Thyroid gland (tissue), 4 donors: Measurements from ENCODE around the gene DLGAP5. TPM values are rescaled to one million over a fixed set of nuclear protein-coding genes. Genes with fewer than 3 reads are reported as not detected.

Experiments
- DNase-seq, 2 donors: peaks; one replicate each; pipeline ENCODE4 v3.0.0-alpha.2; 2019
- H3K27ac ChIP-seq, 3 donors: fragments of 200-600 bp; sonication (generic); 1 replicate in 2 of 3; 2 replicates in 1 of 3; pipeline ENCODE4 v1.5.1; 2016 to 2019; ENCODE audit warnings: mild to moderate bottlenecking in 1 of 3, moderate library complexity in 1 of 3
- H3K27me3 ChIP-seq: fragments of 200-600 bp; sonication (generic); one replicate; pipeline ENCODE4 v1.5.1; 2019
- H3K36me3 ChIP-seq, 2 donors: fragments of 200-600 bp; sonication (generic); one replicate each; pipeline ENCODE4 v1.5.1; 2016 to 2019
- H3K4me1 ChIP-seq, 2 donors: fragments of 200-600 bp; sonication (generic); one replicate each; pipeline ENCODE4 v1.5.1; 2017 to 2019
- H3K4me3 ChIP-seq, 3 donors: fragments of 200-600 bp; sonication (generic); replicated peaks in 1 of 3; 1 replicate in 2 of 3; 2 replicates in 1 of 3; pipeline ENCODE4 v1.5.1; 2016; ENCODE audit warnings: mild to moderate bottlenecking in 1 of 3
- H3K9me3 ChIP-seq: fragments of 200-600 bp; sonication (generic); one replicate; pipeline ENCODE4 v1.5.1; 2017
- POLR2A ChIP-seq, 2 donors: fragments of 450-650 bp; IDR thresholded peaks; one replicate each; pipeline ENCODE4 v1.6.1; 2017; ENCODE audit warnings: antibody characterized with exemption in 2 of 2, mild to moderate bottlenecking in 2 of 2, moderate library complexity in 1 of 2
- WGBS, 2 donors: methylation state at CpG; one replicate each; pipeline ENCODE4 v1.1.5; 2017; 5-methylcytosine and 5-hydroxymethylcytosine counted together
- intact Hi-C: fragments of 100-400 bp; cut with DNase I; formaldehyde crosslinking; loops from one replicate; pipeline ENCODE4 v1.15.1; 2023
- total RNA-seq, 4 donors: library from RNA; depleted of rRNA; stranded (reverse); fragments of >200 nt; gene quantifications; one replicate each; pipeline ENCODE4 v1.2.3, GENCODE V29; 2016
- TF ChIP-seq, protein P1 (sequence below), 6 experiments: fragments of 200-600 bp in 3 of 6; fragments of 450-650 bp in 3 of 6; sonication (generic) in 3 of 6; IDR thresholded peaks; one replicate each; pipeline ENCODE4 v1.5.1; 2016 to 2019; ENCODE audit warnings: antibody characterized with exemption in 6 of 6, mild to moderate bottlenecking in 2 of 6, inconsistent platforms in 1 of 6, moderate library complexity in 1 of 6

Gene DLGAP5
- total RNA-seq, 4 donors from 2014 or later: 0.22 to 0.42 (median 0.27) TPM; not detected in 1

DNA sequence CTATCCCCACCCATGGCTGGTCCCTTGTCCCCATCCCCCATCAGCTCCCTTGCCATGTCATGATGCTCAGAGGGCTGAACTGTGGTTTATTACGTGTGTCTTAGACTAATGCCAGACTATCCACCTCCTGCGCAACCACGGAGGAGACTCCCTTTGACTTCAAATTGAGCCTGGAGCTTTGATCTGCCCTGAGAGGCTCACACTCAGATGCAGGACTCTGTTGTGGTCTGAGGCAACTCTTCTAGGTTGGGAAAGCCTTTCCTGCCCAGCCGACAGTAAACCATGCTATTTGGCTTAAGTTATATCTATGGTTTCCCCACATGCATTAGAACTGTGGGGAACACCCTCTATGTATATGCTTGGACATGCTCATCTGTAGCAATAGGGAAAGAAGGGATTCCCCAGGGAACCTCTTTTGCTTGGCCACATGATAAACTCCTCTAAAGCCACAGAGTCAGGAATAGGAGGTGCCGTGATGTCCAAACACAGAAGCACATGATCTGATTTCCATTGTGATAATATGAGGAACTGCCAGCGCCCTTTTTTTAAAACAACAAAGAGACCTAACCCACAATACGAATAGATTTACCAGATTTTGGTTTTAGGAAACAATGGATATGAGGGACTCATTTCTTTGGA lies 73.5 kb downstream of the DLGAP5 start:
- no peaks in the 10 kb centered on the region for H3K36me3 ChIP-seq
- peak overlapping the region; percentile 67 to 78 (median 70) for H3K27ac ChIP-seq
- no peak for DNase-seq
- TF ChIP-seq, protein P1, sequence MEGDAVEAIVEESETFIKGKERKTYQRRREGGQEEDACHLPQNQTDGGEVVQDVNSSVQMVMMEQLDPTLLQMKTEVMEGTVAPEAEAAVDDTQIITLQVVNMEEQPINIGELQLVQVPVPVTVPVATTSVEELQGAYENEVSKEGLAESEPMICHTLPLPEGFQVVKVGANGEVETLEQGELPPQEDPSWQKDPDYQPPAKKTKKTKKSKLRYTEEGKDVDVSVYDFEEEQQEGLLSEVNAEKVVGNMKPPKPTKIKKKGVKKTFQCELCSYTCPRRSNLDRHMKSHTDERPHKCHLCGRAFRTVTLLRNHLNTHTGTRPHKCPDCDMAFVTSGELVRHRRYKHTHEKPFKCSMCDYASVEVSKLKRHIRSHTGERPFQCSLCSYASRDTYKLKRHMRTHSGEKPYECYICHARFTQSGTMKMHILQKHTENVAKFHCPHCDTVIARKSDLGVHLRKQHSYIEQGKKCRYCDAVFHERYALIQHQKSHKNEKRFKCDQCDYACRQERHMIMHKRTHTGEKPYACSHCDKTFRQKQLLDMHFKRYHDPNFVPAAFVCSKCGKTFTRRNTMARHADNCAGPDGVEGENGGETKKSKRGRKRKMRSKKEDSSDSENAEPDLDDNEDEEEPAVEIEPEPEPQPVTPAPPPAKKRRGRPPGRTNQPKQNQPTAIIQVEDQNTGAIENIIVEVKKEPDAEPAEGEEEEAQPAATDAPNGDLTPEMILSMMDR (IDR thresholded peaks at IDR 0.05): no peak
- no peak for TF ChIP-seq POLR2A (IDR thresholded peaks at IDR 0.05)
- intact Hi-C loops: no loop called here
- H3K27me3 ChIP-seq: no peaks in the 10 kb centered on the region
- peaks cover 7 to 34% of the 10 kb centered on the region in 2 donors for H3K4me1 ChIP-seq
- H3K9me3 ChIP-seq: no peaks in the 10 kb centered on the region
- H3K4me3 ChIP-seq: no peak overlapping the region
- 85 to 95% methylated on average over 7 of the region's 7 CpGs for WGBS, 2 donors

DNA sequence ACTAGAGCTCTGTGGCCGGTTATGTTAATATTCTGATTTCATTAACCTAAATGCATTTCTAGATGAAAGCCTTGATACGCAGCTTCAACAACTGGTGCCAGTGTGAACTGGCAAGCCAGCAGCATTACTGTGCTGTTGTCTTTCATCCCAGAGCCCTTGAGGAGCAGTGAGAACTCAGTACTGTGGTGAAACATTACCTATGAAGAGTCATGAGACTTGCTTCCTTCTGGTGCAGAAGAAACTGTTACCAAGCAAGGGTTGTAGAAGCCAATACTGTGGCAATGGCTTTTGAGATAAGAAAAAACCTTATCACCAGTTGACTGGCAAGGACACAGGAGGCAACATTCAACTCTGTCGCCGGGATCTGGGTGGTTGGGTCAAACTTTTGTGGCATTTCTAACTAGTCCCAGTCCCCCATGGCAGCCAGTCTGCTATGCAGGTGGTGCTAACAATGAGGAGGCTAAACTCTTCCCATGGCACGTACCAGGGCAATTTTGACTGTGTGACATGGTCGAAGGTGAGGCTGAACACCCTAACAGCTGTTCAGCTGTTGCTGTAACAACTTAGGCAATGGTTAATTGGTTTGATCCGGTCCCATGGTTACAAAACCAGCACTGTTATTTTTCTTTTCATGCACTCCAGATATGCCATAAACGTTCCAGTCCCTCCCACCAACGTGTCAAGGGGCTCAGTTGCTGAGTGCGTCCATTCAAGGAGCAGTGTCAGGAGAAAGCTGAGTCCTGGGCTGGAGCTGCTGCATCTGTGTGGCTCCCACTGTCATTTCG lies 74.9 kb downstream of the DLGAP5 start:
- TF ChIP-seq, protein P1 (IDR thresholded peaks at IDR 0.05): no peak
- TF ChIP-seq POLR2A (IDR thresholded peaks at IDR 0.05): no peak
- Histone ChIP-seq H3K27ac (no peak overlapping the region), H3K4me1 (peaks cover 0 to 26% of the 10 kb centered on the region in 2 donors), H3K4me3 (no peak overlapping the region), H3K27me3 (no peaks in the 10 kb centered on the region), H3K9me3 (no peaks in the 10 kb centered on the region), H3K36me3 (no peaks in the 10 kb centered on the region)
- intact Hi-C loops: no loop called here
- DNase-seq: peak in 1 of 2 donors; percentile 22
- WGBS, 2 donors: 65 to 72% methylated on average over 11 of the region's 11 CpGs

DNA sequence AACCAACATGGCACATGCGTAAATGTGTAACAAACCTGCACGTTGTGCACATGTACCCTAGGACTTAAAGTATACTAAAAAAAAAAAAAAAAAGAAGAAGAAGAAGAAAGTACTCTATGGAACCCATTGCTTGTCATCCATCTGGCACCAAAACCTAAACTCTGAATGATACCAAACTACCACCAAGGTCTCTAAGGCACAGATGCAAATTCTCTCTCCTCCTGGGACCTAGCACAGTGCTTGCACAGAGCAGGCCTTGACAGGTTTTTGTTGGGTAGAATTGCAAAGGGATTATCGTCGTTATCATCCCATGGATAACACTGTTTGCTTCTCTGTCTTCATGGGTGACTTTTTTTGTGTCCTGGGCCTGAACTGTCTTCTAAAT lies 75.5 kb downstream of the DLGAP5 start:
- Histone ChIP-seq H3K4me3 (no peak overlapping the region), H3K27ac (no peak overlapping the region), H3K27me3 (no peaks in the 10 kb centered on the region), H3K36me3 (no peaks in the 10 kb centered on the region), H3K9me3 (no peaks in the 10 kb centered on the region), H3K4me1 (peaks cover 0 to 26% of the 10 kb centered on the region in 2 donors)
- WGBS, 2 donors: 91 to 92% methylated on average over 4 of the region's 4 CpGs
- intact Hi-C loops: no loop called here
- no peak for DNase-seq
- TF ChIP-seq, protein P1 (IDR thresholded peaks at IDR 0.05): no peak
- TF ChIP-seq POLR2A (IDR thresholded peaks at IDR 0.05): no peak

GRCh38 chr14:55115460-55115859 lies 75.9 kb downstream of the DLGAP5 start:
- no peak overlapping the region for H3K27ac ChIP-seq
- WGBS, 2 donors: 53 to 60% methylated on average over 3 of the region's 3 CpGs

More at GRCh38 chr14:55115460-55115859, 75.9 kb downstream of the DLGAP5 start:
- no peak overlapping the region for H3K4me3 ChIP-seq
- DNase-seq: no peak
- H3K4me1 ChIP-seq: peaks cover 0 to 26% of the 10 kb centered on the region in 2 donors
- H3K36me3 ChIP-seq: no peaks in the 10 kb centered on the region
- intact Hi-C loops: no loop called here
- H3K9me3 ChIP-seq: no peaks in the 10 kb centered on the region
- TF ChIP-seq, protein P1 (IDR thresholded peaks at IDR 0.05): no peak
- no peak for TF ChIP-seq POLR2A (IDR thresholded peaks at IDR 0.05)
- H3K27me3 ChIP-seq: no peaks in the 10 kb centered on the region
